22Rv1 (cell line): Measurements from ENCODE around the gene FOXO6.

Experiments
- CTCF ChIP-seq: fragments of 450-650 bp; IDR thresholded peaks from 2 replicates; pipeline ENCODE4 v1.5.1; 2017; ENCODE audit warnings: mild to moderate bottlenecking
- ZFX ChIP-seq: fragments of 450-650 bp; IDR thresholded peaks from 2 replicates; pipeline ENCODE4 v1.6.1; 2017; ENCODE audit warnings: antibody characterized with exemption, borderline replicate concordance

- no peak for TF ChIP-seq CTCF
- TF ChIP-seq ZFX, result no peak
These were observed 29.3 kb downstream of the FOXO6 start for GRCh38 chr1:41390573-41390972.
